Activated gamma-delta T cell treated with anti-CD3 and anti-CD28 coated beads, Interleukin-2, amount 50 U/mL, for 16 hours (primary cell): ENCODE results near the gene WDR72.

Experiments used
- DNase-seq: peaks from one replicate; pipeline ENCODE4 v3.0.0-alpha.2; 2020; ENCODE audit warnings: low read depth

Gene WDR72

DNA sequence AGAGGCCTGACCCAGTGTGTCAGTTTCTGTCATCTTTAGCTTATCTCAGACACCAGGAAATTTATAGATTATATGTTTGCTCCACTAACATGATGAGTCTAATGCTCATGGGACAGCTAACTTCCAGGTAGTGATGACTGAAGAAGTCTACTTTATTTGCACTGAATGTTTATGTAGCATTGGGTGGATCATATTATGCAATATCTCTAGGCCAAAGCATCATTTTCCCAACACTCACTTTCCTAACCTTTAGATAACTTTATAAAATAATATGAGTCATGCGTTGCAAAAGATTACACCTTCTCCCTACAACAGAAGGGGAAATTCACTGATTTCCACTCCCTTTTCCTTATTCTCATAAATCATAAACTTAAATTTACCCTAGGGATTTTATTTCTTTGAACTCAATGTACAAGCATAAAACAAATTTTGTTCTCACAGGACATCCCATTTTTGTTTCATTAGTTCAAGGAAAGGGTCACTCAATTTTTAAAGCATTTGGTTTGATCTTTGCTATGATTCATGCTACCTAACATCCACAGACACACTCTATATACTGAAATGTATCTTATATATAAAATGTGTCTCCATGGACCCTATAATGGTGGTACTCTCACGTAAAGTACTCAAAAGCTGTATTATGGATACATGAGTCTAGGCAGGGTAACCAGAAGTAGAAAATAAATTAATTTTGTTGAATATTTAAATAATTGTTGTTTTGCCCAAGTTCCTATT, 225.2 kb downstream of the WDR72 start:
- no peak for DNase-seq

DNA sequence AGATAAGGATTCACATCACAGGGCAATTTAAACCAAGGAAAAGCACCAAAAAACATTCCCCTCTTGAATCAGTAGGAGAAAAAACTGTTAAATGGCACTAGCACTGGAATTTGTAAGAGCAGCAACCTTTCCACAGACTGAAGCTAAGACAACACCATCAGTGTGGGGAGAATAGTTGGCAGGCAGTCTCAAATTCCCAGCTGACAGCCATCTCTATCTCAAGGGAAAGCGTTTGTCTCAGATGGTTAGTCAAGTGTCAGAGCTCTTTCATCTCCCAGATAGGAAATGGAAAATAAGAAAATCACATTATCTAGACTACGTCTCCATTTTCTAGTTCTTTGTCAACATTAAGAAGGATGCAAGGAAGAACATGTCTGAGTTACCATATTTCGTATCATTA, 228.7 kb downstream of the WDR72 start:
- no peak for DNase-seq

DNA sequence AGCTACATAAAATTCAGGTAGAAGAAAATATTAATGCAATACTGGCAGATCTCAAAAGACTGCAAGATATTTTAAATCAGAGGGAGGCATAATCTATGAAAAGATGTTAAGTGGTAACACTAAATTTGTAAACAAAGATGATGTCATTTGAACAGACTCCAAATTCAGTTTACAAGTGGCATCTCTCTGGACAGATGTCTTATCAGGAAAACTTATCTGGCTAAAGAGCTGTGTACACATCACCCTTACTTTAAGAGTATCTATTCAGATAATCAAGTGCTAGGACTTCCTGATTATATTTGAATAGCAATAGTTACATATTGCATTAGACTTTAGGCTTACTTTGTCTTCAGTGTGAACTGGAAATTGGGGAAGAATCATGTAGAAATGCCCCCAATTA, 231.5 kb downstream of the WDR72 start:
- no peak for DNase-seq

GRCh38 chr15:53525894-53526293, 233.6 kb downstream of the WDR72 start:
- DNase-seq, result no peak

- no peak for DNase-seq
These were observed 236.5 kb downstream of the WDR72 start for GRCh38 chr15:53522991-53523390.

DNA sequence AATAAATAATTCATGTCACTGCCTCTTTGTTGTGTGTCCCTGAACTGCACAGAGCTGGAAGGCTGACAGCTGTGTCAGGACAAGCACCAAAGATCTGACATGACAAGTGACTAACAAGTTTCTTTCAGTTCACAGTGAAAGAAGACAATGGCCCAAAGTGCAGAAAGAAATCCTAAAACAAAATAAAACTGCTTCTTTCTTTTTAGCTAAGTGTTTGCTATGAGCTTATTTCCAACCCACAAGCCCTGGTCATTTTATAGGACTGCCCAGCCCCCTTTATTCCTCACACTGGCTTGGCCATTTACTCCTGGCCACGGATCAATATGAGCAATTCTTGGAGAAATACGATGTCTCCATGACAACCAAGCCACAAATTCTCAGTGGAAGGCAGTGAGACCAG, 238.5 kb downstream of the WDR72 start:
- no peak for DNase-seq

DNA sequence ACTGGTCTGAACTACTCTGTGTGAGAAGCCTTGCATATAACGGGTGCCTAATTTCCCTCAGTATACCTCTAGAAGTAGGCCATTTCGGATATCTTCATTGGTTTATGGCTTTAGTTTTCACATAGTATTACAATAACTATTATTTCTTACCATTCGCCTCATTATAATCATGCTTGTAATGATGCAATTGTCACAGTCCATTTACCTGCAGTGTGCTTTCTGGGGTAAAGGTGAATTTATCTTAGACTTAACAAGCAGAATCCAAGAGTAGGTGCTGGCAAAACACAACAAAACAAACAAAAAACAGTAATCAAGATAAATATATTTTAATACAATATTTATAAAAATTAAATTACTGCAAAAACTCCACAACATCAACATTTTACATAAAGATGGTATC, 246.0 kb downstream of the WDR72 start:
- DNase-seq, result no peak

GRCh38 chr15:53512029-53512428, 247.4 kb downstream of the WDR72 start:
- DNase-seq, result no peak

DNA sequence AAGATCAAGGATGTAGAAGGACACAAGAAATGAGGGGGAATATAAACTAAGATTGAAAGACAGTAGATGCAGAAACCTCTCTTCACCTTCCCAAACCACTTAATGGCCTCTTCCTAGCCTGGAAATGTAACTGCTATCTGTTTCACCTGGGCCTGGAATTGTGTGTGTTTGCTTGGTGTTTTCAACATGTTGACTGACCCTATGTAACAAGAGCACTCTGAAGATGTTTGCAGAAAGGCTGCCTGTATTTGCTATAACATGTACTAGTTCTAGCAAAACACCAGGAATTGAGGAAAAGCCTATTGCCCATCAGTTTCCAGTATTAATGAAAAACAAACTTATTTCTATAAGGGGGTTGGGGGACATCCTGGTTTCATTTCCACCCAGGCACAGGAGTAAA, 248.3 kb downstream of the WDR72 start:
- no peak for DNase-seq

GRCh38 chr15:53506370-53506769, 253.1 kb downstream of the WDR72 start:
- no peak for DNase-seq

DNA sequence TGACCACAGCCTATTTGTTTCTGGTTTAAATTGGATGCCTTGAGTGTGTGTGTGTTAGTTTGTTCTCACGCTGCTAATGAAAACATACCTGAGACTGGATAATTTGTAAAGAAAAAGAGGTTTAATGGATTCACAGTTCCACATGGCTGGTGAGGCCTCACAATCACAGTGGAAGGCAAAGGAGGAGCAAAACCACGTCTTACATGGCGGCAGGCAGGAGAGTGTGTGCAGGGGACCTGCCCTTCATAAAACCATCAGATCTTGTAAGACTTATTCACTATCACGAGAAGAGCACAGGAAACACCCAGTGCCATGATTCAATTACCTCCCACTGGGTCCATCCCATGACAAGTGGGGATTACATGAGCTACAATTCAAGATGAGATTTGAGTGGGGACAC, 260.5 kb downstream of the WDR72 start:
- DNase-seq, result no peak

DNA sequence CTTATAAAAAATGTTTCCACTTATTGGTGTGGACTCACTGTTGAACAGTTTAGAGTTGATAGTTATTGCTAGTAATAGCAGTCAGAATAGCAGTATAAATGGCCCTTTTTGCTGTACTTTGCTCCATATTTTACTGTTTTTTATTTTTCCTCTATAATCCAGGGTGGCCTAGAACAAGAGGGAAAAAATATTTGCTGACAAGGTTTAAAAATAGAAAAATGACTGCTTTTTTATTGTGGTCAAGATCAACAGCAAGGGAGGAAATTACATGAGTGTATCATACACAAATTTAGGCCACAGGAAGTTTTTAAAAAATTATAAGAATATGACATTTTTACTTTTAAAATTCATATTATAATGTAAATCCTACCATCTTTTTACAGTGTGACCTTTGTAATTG, 269.1 kb downstream of the WDR72 start:
- no peak for DNase-seq

- no peak for DNase-seq
These were observed 277.4 kb downstream of the WDR72 start for GRCh38 chr15:53482055-53482454.

DNA sequence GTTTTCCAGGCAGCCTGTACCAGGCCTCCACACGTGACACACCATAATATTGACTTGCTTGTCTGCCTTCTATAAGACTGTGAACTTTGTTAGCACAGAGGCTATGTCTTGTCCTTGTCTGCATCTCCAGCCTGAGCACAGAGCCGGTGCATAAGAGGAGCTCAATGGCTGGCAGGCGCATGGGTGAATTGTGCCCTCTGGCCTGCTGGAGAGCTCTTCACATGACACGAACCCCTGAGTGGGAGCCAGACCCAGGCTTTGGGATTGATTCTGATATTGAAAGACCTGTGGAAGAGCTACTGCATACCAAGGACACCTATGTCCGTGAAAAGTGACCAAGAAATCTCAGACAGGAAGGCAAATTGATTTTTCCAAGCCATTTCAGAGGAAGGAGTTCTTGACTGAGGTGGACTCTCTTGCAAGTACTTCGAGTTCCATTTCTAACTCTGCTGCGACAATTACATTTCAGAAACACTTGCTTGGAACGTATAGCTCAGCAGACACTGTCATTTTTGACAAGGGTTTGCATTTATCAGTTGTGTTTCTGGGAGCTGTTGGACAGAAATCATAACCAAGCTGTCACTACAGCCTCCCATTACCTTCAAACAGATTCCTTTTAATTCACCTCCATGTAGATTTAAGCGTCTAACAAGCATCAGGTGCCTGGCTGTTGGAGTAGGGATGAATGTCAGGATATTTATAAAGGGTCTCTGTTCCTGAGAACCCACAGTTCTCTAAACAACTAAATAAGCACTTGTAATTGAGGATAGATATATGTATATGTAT, 281.3 kb downstream of the WDR72 start:
- no peak for DNase-seq

DNA sequence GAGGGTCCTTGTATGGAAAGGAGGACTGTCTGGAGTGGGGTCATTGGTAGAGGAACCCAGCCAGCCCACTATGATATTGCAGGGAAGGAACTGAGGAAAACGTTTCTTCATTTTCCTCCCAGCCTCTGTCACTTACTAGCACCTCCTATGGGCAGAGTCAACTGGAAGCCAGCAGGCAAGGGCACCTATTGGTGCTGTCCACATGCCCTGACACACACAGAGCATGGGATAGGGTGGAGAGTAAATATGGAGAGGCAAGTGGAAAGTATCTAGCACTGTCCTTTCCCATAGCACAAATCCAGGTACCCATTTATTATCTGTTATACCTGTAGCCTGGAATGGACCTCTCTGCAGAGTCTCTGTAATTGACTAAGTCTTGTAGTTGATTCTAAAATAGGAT, 285.6 kb downstream of the WDR72 start:
- DNase-seq, result no peak

- no peak for DNase-seq
These were observed 286.0 kb downstream of the WDR72 start for GRCh38 chr15:53473435-53473834.

GRCh38 chr15:53472883-53473282, 286.6 kb downstream of the WDR72 start:
- DNase-seq, result no peak

DNA sequence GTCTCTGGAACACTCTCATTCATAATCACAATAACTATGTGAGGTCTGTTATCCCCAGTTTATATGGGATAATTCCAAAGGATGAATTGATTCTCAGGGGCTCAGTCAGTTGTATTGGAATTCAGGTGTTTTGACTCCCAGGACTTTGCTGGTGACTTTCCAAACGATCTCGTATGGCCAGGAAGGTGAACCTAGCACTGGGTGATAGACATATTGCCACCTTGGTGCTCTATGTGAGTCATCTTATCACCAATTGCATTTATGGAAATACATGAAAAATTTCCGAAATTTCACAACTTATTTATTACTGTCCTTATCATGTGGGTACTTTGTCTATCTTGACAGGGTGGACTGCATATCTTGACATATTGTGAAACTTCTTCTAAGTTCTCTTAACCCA, 287.3 kb downstream of the WDR72 start:
- no peak for DNase-seq

DNA sequence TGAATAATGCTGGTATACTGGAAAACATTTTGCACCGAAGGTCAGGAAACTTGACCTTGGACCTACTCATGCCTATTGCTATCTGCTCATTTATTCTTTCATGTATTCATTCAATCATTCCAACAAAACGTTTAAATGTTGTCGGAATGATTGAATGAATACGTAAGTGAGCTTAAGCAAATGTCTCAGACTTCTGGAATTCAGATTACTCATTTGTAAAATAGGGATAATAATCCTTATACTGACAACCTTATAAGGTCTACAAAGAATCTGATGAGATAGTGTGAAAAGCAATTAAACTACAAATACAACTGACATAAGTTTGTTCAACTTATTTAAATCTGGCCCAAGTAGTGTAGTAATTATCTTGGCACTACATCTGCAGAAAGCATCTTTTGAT, 288.7 kb downstream of the WDR72 start:
- DNase-seq, result no peak

- DNase-seq, result no peak
These were observed 290.0 kb downstream of the WDR72 start for GRCh38 chr15:53469422-53469821.
